Psoas muscle (tissue), 8 donors: Measurements from ENCODE around the gene CYP17A1. TPM values are rescaled to one million over a fixed set of nuclear protein-coding genes. Genes with fewer than 3 reads are reported as not detected.

ENCODE experiments used
- ATAC-seq, 4 donors: fragments of 200-7000 bp; cut with Tn5 transposase; one replicate each; pipeline ENCODE4 v1.9.1; 2020; ENCODE audit warnings: moderate library complexity in 3 of 4, mild to moderate bottlenecking in 2 of 4
- DNase-seq, 2 donors: peaks; one replicate each; pipeline ENCODE4 v3.0.0-alpha.2; 2020
- H3K27ac ChIP-seq: fragments of 200-600 bp; one replicate; pipeline ENCODE4 v1.8.0; 2022
- H3K27me3 ChIP-seq, 3 donors: fragments of 200-600 bp in 1 of 3; one replicate each; pipeline versions ENCODE4 v1.6.1 to v1.8.0; 2013 to 2022; ENCODE audit warnings: low read length in 2 of 3, mild to moderate bottlenecking in 2 of 3, moderate library complexity in 1 of 3; ENCODE audit not compliant: insufficient read depth in 3 of 3
- H3K36me3 ChIP-seq, 2 donors: fragments of 200-600 bp in 1 of 2; one replicate each; pipeline versions ENCODE4 v1.6.1 to v1.8.0; 2013 to 2022; ENCODE audit warnings: low read depth in 1 of 2, mild to moderate bottlenecking in 1 of 2, moderate library complexity in 1 of 2; ENCODE audit not compliant: insufficient read depth in 1 of 2
- H3K4me1 ChIP-seq: fragments of 200-600 bp; one replicate; pipeline ENCODE4 v1.8.0; 2022
- H3K4me3 ChIP-seq: fragments of 200-600 bp; one replicate; pipeline ENCODE4 v1.8.0; 2022; ENCODE audit warnings: mild to moderate bottlenecking
- H3K9me3 ChIP-seq: fragments of 200-600 bp; one replicate; pipeline ENCODE4 v1.8.0; 2022
- WGBS, 3 donors: extraction: QIAGEN DNeasy Blood & Tissue Kit; methylation state at CpG; one replicate each; pipeline versions ENCODE4 v1.1.6 to v1.1.7; 2013; 5-methylcytosine and 5-hydroxymethylcytosine counted together
- intact Hi-C, 2 donors: fragments of 100-400 bp; cut with DNase I; formaldehyde crosslinking; loops; one replicate each; pipeline versions ENCODE4 v1.11.0 to v1.14.2; 2022
- polyA plus RNA-seq, 3 donors: library from polyadenylated mRNA; stranded (reverse); fragments of 200-250 nt; gene quantifications; one replicate each; pipeline ENCODE4 v1.2.3, GENCODE V29; 2013
- total RNA-seq, 4 donors: library from RNA; stranded (reverse); fragmentation: NEBNext Ultra II Directional in 2 of 4; extraction: Animal tissue kit (Norgen Biotek cat#: 25700) in 2 of 4; gene quantifications; one replicate each; pipeline versions ENCODE4 v1.2.1 to v1.2.4, GENCODE V29; 2021 to 2023
- TF ChIP-seq, protein P1 (sequence below): fragments of 200-600 bp; IDR thresholded peaks from one replicate; pipeline ENCODE4 v1.8.0; 2022; ENCODE audit warnings: antibody characterized with exemption
- donor health status: healthy with polysubstance abuse.
- donor health status: DM: no; HTN: no; CAD: no; lungs with moderate emphysema.
- donor health status: Bipolar disorder and iron deficiency.
- donor health status: healthy.
- donor health status: DM: yes; HTN: yes; CAD: no.
- donor health status: DM: no; HTN: no; CAD: no.
- donor health status: DM: no; HTN: no; CAD: no.
- donor health status: DM: yes; HTN: yes; CAD: no.

The CYP17A1 gene
- total and polyA plus RNA-seq, 7 donors = 0.03 to 21.1 (median 0.21) TPM; not detected in 1

DNA sequence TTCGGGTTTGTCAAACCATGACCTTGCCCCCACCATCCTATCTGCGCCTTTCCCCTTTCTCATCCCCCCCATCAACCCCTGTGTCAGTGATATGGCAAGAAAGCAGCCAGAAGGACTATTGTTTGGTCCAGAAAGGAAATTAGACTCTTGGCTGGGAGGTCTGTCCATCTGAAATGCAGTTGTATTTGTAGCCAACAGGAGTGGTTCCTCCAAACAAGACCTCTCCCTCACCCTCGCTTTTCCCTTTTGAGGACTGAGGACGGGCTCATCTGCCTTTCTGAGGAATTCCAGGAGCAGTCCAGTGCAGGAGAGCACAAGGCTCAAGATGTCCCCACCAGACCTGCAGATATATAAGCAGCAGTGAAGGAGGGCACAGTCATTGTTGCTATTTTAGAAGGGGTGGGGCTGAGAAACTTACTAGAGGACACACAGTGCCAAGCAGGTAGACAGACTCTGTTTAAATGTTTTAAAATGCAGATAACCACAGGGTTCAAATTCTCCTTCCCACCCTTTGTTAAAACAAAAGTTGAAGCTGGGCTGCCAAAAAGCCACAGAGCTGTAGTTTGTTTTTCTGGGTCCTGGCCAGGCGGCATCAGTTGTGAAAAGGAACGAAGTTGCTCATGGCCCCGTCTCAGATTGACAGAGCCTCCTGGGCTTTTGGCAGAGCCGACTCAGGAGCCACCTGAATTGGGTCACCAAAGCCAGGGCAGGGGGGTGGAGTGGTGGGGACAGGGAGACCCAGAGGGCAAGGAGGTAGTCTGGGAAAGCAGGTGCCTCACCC, 37.3 kb downstream of the CYP17A1 start:
- DNase-seq (peak; percentile 83 to 93), ATAC-seq (peak; percentile 73 to 79 (median 76))
- intact Hi-C loops = loop anchor here (5.0 kb wide), 2 partner anchors 58 to 647 kb away; partner anchors contain the start of gene WBP1L (in 1 of the 2)
- Histone ChIP-seq H3K27me3 (no peaks in the 10 kb centered on the region), H3K36me3 (peaks cover 6 to 32% of the 10 kb centered on the region in 2 donors), H3K4me3 (peak overlapping the region; percentile 9), H3K27ac (peak overlapping the region; percentile 87), H3K9me3 (no peaks in the 10 kb centered on the region), H3K4me1 (peaks cover 85% of the 10 kb centered on the region)
- 29 to 35% (median 33%) methylated on average over 8 of the region's 8 CpGs for WGBS, 3 donors
- TF ChIP-seq, protein P1, sequence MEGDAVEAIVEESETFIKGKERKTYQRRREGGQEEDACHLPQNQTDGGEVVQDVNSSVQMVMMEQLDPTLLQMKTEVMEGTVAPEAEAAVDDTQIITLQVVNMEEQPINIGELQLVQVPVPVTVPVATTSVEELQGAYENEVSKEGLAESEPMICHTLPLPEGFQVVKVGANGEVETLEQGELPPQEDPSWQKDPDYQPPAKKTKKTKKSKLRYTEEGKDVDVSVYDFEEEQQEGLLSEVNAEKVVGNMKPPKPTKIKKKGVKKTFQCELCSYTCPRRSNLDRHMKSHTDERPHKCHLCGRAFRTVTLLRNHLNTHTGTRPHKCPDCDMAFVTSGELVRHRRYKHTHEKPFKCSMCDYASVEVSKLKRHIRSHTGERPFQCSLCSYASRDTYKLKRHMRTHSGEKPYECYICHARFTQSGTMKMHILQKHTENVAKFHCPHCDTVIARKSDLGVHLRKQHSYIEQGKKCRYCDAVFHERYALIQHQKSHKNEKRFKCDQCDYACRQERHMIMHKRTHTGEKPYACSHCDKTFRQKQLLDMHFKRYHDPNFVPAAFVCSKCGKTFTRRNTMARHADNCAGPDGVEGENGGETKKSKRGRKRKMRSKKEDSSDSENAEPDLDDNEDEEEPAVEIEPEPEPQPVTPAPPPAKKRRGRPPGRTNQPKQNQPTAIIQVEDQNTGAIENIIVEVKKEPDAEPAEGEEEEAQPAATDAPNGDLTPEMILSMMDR = no peak

DNA sequence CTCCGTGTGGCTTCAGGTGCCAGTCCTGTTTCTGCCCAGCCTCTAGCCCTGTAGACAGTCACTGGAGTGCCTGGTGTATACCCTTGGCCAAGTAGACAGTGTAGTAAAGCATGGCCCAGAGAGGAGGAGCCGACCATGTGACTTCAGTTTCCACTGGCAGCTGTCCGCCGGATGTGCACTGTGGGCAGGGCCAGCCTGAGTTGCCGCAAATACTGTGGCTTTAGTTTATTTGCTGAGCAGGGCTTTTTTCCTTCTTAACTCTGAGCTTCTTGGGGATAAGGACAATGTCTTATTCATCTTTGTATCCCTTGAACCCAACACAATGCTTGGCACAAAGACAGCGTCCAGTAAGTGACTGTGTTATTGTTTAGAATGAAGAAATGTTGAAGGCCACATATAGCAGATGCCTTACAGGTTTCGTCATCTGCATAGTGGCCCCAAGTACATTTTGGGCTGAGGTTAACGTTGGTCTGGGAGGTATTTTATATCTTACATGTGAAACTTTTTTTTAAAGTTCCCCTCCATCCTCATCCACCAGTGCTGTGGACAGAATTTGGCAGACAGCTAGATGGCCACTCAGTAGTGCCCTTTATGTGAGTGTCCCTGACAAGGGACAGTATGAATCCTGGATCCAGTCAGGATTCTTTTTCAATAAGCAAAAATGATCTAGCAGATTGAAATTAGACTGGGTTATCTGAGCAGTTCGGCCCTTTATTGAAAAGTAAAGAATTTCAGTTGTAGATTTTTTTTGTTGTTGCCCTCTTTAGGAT, 40.6 kb downstream of the CYP17A1 start:
- Histone ChIP-seq H3K27ac (peak overlapping the region; percentile 87), H3K4me3 (peak overlapping the region; percentile 43), H3K9me3 (no peaks in the 10 kb centered on the region), H3K36me3 (peaks cover 6 to 26% of the 10 kb centered on the region in 2 donors), H3K4me1 (peaks cover 79% of the 10 kb centered on the region), H3K27me3 (no peaks in the 10 kb centered on the region)
- intact Hi-C loops = loop anchor here (2.0 to 5.0 kb wide), 2 partner anchors 20 to 651 kb away; no protein-coding TSS in a partner anchor
- 9 to 18% (median 10%) methylated on average over 9 of the region's 9 CpGs for WGBS, 3 donors
- ATAC-seq (peak; percentile 83 to 93 (median 88)), DNase-seq (peak; percentile 89 to 94)
- TF ChIP-seq, protein P1 = no peak

DNA sequence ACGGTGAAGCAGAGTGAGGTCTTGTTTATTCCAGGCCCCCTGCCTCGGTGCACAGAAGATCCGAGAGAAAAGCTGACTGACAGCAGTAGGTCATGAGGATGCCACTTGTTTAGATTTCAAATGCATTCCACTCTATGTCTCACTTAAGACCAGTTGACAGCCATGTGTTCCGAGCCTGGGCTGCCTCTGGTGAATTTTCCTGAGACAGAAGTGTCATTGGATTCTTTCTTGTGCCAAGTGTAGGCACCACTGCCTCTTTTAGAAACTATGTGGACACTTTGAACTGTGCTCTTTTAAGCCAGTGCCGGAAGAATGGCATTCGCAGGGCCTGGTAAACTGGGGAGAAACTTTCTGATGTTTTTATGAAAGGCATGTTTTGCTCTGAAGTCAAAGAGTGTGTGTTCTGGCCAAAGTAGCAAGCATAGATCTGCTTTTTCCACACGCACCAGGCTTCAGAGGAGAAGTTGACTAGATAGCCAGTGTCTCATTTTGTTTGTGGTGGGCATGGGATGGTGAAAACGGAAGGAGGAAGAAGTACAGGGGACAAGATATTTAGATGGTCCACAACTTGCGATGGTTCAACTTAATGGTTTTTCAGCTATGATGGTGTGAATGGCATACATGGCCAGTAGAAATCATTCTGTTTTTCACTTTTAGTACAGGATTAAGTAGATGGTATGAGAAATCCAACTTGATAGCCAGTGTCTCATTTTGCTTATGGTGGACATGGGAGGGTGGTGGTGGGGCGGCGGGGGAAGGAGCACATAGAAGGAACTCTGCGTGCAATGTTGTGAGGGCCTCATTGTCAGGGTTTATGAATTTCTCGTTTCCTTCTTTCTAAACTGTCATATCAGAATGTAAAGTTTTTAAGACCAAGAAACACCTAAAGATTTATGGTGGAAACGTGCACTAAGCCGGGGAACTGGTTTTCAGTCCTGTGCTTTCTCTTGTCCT, 41.5 kb downstream of the CYP17A1 start:
- Histone ChIP-seq H3K27me3 (no peaks in the 10 kb centered on the region), H3K27ac (peak overlapping the region; percentile 87), H3K9me3 (no peaks in the 10 kb centered on the region), H3K4me3 (peak overlapping the region; percentile 43), H3K4me1 (peaks cover 79% of the 10 kb centered on the region), H3K36me3 (peaks cover 6 to 26% of the 10 kb centered on the region in 2 donors)
- WGBS, 3 donors = 44 to 55% (median 47%) methylated on average over 15 of the region's 15 CpGs
- TF ChIP-seq, protein P1 = no peak
- intact Hi-C loops = loop anchor here (2.0 to 5.0 kb wide), 2 partner anchors 19 to 652 kb away; no protein-coding TSS in a partner anchor
- DNase-seq (peak in 1 of 2 donors; percentile 66), ATAC-seq (peak; percentile 54 to 68 (median 65))

DNA sequence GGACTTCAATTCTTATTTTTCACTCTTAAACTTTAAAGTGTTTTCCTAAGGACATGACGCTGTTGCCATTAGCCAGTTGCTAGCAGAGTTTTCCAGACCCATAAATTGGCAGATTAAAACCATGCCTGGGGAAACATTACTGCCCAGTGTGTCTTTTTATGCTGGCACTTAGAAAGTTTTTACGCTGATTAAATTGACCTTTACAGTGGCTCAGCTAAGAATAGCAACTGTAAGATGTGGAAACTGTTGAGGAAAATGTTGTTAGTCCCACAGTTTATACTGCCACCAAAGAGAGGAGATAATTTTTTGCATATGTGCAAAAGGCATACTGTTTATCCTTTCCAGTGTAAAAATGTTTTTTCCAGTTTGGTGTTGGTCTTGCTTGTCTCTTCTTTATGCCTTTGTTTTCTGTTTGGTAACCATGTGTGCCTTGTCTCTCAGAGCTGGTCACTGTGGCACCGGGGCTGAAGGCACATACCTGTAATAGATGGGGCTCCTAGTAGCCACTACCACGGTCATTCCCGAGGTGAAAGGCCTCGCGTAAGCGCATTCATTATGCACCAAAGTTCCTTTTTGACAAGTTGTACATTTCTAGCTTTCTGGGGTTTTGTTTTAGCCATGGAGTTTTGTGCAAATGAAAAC, 45.3 kb downstream of the CYP17A1 start:
- Histone ChIP-seq H3K36me3 (peaks cover 0 to 4% of the 10 kb centered on the region in 2 donors), H3K9me3 (no peaks in the 10 kb centered on the region), H3K27me3 (no peaks in the 10 kb centered on the region), H3K27ac (peak overlapping the region; percentile 87), H3K4me1 (peaks cover 73% of the 10 kb centered on the region), H3K4me3 (no peak overlapping the region)
- TF ChIP-seq, protein P1 = no peak
- intact Hi-C loops = no loop called here
- 44 to 59% (median 46%) methylated on average over 8 of the region's 8 CpGs for WGBS, 3 donors
- DNase-seq (no peak), ATAC-seq (no peak)
